ENCODE results near the gene POLR3H. TPM values are rescaled to one million over a fixed set of nuclear protein-coding genes. Genes with fewer than 3 reads are reported as not detected.

Gene POLR3H
- total and polyA plus RNA-seq, 2 donors (not counting 1 experiment from before 2014, with no cell fraction given): 12.4 to 32.1 TPM

DNA sequence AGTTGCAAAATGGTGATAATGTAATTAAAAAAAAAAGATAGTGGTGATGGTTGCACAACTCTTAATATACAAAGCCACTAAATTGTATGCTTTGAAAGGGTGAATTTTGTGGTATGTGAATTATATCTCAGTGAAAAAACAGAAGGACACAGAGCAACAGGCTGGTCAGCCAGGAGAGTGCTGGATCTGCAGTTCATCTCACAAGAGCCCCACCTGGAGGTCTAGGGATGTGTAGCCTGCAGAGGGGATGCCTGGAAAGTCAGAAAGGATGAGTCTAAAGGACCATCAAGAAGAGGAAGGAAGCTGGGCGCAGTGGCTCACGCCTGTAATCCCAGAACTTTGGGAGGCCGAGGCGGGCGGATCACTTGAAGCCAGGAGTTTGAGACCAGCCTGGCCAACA lies 9.0 kb downstream of the POLR3H start:
- H3K27me3 Mint-ChIP-seq: no peaks in the 10 kb centered on the region
- Histone ChIP-seq H3K27me3 (replicated peaks in 1 of 4; ENCODE audit: control extremely low read depth in 1 of 4, control insufficient read depth in 3 of 4, insufficient read depth in 4 of 4, low read length in 3 of 4) (no peaks in the 10 kb centered on the region), H3K4me3 (ENCODE audit: control extremely low read depth in 1 of 5, extremely low read depth in 1 of 5, insufficient read depth in 1 of 5, low read depth in 2 of 5, low read length in 4 of 5) (no peak overlapping the region), H3K36me3 (replicated peaks in 1 of 2; ENCODE audit: control extremely low read depth in 1 of 2, control insufficient read depth in 1 of 2, extremely low read depth in 1 of 2, insufficient read depth in 2 of 2, low read length in 1 of 2) (peaks cover 0 to 46% of the 10 kb centered on the region in 2 experiments), H3K4me2 (replicated peaks; ENCODE audit: low read depth, low read length, poor library complexity, severe bottlenecking) (no peak overlapping the region), H3K4me1 (ENCODE audit: control insufficient read depth in 2 of 2, insufficient read depth in 2 of 2, low read length in 2 of 2) (no peaks in the 10 kb centered on the region), H3K27ac (ENCODE audit: low read length in 2 of 2) (no peak overlapping the region), H3K79me2 (ENCODE audit: control insufficient read depth, insufficient read depth, low read length) (peaks cover 26% of the 10 kb centered on the region), H2AFZ (ENCODE audit: insufficient read depth, low read depth, low read length, poor library complexity, severe bottlenecking) (no peak overlapping the region), H3K9me3 (ENCODE audit: control extremely low read depth in 1 of 3, control insufficient read depth in 2 of 3, insufficient read depth in 1 of 3, low read length in 2 of 3) (no peaks in the 10 kb centered on the region), H3K9ac (ENCODE audit: low read length) (no peak overlapping the region), H4K20me1 (ENCODE audit: control insufficient read depth, insufficient read depth, low read length, poor library complexity, severe bottlenecking) (peaks cover 17% of the 10 kb centered on the region)
- TF ChIP-seq, protein P1, sequence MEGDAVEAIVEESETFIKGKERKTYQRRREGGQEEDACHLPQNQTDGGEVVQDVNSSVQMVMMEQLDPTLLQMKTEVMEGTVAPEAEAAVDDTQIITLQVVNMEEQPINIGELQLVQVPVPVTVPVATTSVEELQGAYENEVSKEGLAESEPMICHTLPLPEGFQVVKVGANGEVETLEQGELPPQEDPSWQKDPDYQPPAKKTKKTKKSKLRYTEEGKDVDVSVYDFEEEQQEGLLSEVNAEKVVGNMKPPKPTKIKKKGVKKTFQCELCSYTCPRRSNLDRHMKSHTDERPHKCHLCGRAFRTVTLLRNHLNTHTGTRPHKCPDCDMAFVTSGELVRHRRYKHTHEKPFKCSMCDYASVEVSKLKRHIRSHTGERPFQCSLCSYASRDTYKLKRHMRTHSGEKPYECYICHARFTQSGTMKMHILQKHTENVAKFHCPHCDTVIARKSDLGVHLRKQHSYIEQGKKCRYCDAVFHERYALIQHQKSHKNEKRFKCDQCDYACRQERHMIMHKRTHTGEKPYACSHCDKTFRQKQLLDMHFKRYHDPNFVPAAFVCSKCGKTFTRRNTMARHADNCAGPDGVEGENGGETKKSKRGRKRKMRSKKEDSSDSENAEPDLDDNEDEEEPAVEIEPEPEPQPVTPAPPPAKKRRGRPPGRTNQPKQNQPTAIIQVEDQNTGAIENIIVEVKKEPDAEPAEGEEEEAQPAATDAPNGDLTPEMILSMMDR (IDR thresholded peaks at IDR 0.05): no peak
- no peak for TF ChIP-seq EZH2 (IDR thresholded peaks at IDR 0.05; ENCODE audit: borderline replicate concordance, insufficient read depth, low read depth, low read length, poor library complexity, severe bottlenecking)
- ATAC-seq (ENCODE audit: low read depth): no peak
- no peak for DNase-seq
- POLR2A ChIA-PET: no interaction called here
- no peak overlapping the region for H3K27ac Mint-ChIP-seq
- intact Hi-C loops (cut with micrococcal nuclease): no loop called here
- no peaks in the 10 kb centered on the region for H3K9me3 Mint-ChIP-seq (ENCODE audit: insufficient read depth)
- no peaks in the 10 kb centered on the region for H3K4me1 Mint-ChIP-seq
- H3K4me3 Mint-ChIP-seq: no peak overlapping the region
- CTCF ChIA-PET: interaction anchor here (0.9 to 1.1 kb wide), 2 partner anchors 9 to 132 kb away, joined by 4 read pairs; partner anchors contain the start of gene POLR3H
- whole genome bisulfite sequencing (ENCODE audit: insufficient coverage): 100% methylated on average over 2 of the region's 5 CpGs

DNA sequence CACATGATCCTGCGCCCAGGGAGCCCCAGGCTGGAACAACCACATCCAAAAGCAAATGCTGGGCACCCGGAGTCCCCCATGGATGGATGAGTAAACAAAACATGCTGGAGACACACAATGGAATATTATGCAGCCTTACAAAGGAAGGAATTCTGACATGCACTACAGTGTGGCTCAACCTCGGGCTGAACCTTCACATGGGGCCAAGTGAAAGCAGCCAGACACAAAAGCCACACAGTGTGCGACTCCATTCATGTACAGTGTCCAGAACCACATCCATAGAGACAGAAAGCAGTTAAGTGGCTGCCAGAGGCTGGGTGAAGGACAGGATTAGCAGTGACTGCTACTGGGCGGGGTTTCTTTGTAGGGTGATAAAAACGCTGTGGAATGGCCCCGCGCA lies 10.1 kb downstream of the POLR3H start:
- intact Hi-C loops (cut with micrococcal nuclease): no loop called here
- Histone ChIP-seq H3K4me3 (ENCODE audit: control extremely low read depth in 1 of 5, extremely low read depth in 1 of 5, insufficient read depth in 1 of 5, low read depth in 2 of 5, low read length in 4 of 5) (no peak overlapping the region), H4K20me1 (ENCODE audit: control insufficient read depth, insufficient read depth, low read length, poor library complexity, severe bottlenecking) (peaks cover 17% of the 10 kb centered on the region), H3K79me2 (ENCODE audit: control insufficient read depth, insufficient read depth, low read length) (peaks cover 20% of the 10 kb centered on the region), H2AFZ (ENCODE audit: insufficient read depth, low read depth, low read length, poor library complexity, severe bottlenecking) (no peak overlapping the region), H3K9me3 (ENCODE audit: control extremely low read depth in 1 of 3, control insufficient read depth in 2 of 3, insufficient read depth in 1 of 3, low read length in 2 of 3) (no peaks in the 10 kb centered on the region), H3K27ac (ENCODE audit: low read length in 2 of 2) (no peak overlapping the region), H3K27me3 (replicated peaks in 1 of 4; ENCODE audit: control extremely low read depth in 1 of 4, control insufficient read depth in 3 of 4, insufficient read depth in 4 of 4, low read length in 3 of 4) (no peaks in the 10 kb centered on the region), H3K9ac (ENCODE audit: low read length) (no peak overlapping the region), H3K4me2 (replicated peaks; ENCODE audit: low read depth, low read length, poor library complexity, severe bottlenecking) (no peak overlapping the region), H3K36me3 (replicated peaks in 1 of 2; ENCODE audit: control extremely low read depth in 1 of 2, control insufficient read depth in 1 of 2, extremely low read depth in 1 of 2, insufficient read depth in 2 of 2, low read length in 1 of 2) (peaks cover 0 to 41% of the 10 kb centered on the region in 2 experiments), H3K4me1 (ENCODE audit: control insufficient read depth in 2 of 2, insufficient read depth in 2 of 2, low read length in 2 of 2) (no peaks in the 10 kb centered on the region)
- DNase-seq: no peak
- Mint-ChIP-seq H3K9me3 (ENCODE audit: insufficient read depth) (no peaks in the 10 kb centered on the region), H3K27me3 (no peaks in the 10 kb centered on the region), H3K4me3 (no peak overlapping the region), H3K27ac (no peak overlapping the region), H3K4me1 (no peaks in the 10 kb centered on the region)
- ATAC-seq (ENCODE audit: low read depth): no peak
- 100% methylated on average over 2 of the region's 8 CpGs for WGBS (ENCODE audit: insufficient coverage)
- POLR2A ChIA-PET: no interaction called here
- TF ChIP-seq EZH2 (IDR thresholded peaks at IDR 0.05; ENCODE audit: borderline replicate concordance, insufficient read depth, low read depth, low read length, poor library complexity, severe bottlenecking): no peak
- TF ChIP-seq, protein P1 (IDR thresholded peaks at IDR 0.05): no peak
- CTCF ChIA-PET: interaction anchor here (1.1 kb wide), 1 partner anchor 10 kb away, joined by 4 read pairs; the partner anchor contains the start of gene POLR3H

Data from B cell (primary cell).